ENCODE data around the gene E2F2. TPM values are rescaled to one million over a fixed set of nuclear protein-coding genes. Genes with fewer than 3 reads are reported as not detected.

Gene E2F2
- total and polyA plus RNA-seq, 10 donors = 0.89 to 18.9 (median 4.9) TPM

DNA sequence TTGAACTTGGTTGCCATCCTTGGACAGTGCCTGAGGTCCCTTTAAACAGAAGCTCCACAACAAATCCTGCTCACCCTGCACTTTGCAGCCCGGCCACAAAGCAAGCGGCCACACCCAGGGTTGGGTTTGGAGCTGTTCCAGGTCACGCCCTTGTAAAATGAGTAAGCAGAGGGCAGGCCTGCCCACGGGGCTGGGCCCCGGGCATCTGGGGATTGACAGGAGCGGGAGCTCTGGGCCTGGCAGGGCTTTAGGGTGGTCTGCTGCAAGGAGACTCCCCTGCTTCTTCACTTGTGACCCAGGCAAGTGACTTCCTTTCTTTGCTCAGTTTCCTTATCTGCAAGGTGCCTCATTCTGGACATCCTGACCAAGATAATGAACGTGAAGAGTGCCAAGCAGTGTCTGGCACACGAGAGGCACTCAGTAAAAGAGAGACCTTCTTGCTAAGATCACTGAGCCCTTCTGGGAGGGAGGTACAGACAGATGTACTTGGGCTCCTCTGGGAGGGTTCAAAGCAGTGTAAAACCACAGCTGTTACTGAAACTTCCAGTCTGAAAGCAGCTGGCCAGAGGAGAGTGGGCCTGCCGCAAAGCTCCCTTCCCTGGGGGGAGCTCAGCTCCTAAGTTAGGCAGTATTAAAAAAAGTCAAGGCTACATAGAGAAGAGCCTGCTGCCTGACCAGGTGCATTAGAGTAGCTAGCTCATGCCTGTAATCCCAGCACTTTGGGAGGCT lies 2.6 kb downstream of the E2F2 start:
- 2 to 8% (median 5%) methylated on average over 7 to 9 of the region's 9 CpGs for WGBS, 5 donors
- intact Hi-C loops (cut with DNase I; ENCODE audit: low total_unique reads) = no loop called here
- TF ChIP-seq POLR2A (IDR thresholded peaks at IDR 0.05) = no peak
- TF ChIP-seq POLR2AphosphoS5 (IDR thresholded peaks at IDR 0.05) = peak; percentile 57 to 82 (median 70)
- TF ChIP-seq, protein P1, sequence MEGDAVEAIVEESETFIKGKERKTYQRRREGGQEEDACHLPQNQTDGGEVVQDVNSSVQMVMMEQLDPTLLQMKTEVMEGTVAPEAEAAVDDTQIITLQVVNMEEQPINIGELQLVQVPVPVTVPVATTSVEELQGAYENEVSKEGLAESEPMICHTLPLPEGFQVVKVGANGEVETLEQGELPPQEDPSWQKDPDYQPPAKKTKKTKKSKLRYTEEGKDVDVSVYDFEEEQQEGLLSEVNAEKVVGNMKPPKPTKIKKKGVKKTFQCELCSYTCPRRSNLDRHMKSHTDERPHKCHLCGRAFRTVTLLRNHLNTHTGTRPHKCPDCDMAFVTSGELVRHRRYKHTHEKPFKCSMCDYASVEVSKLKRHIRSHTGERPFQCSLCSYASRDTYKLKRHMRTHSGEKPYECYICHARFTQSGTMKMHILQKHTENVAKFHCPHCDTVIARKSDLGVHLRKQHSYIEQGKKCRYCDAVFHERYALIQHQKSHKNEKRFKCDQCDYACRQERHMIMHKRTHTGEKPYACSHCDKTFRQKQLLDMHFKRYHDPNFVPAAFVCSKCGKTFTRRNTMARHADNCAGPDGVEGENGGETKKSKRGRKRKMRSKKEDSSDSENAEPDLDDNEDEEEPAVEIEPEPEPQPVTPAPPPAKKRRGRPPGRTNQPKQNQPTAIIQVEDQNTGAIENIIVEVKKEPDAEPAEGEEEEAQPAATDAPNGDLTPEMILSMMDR (IDR thresholded peaks at IDR 0.05 in 8 of 11, conservative IDR thresholded peaks at IDR 0.05 in 3 of 11) = peak in 4 of 11 experiments; percentile 6 to 41 (median 30)
- Histone ChIP-seq H3K27me3 (replicated peaks in 1 of 7) (peaks cover 0 to 31% (median 0%) of the 10 kb centered on the region in 7 donors), H3K9me3 (no peaks in the 10 kb centered on the region), H3K4me1 (peaks cover 36 to 100% (median 92%) of the 10 kb centered on the region in 6 donors), H3K36me3 (no peaks in the 10 kb centered on the region), H3K27ac (peak overlapping the region; percentile 27 to 92 (median 83)), H3K4me3 (peak overlapping the region in 5 of 8 donors; percentile 6 to 84 (median 22))
- peak; percentile 94 for DNase-seq

DNA sequence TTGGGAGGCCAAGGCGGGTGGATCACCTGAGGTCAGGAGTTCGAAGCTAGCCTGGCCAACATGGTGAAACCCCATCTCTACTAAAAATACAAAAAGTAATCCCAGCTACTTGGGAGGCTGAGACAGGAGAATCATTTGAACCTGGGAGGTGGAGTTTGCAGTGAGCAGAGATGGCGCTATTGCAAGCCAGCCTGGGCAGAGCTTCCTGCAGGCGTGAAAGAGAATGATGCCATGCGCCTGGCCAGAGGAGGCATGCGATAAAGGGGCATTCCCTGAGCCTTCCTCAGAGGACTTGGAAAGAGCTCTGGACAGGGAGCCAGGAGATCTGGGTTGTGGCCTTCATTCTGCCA lies 3.2 kb downstream of the E2F2 start:
- Histone ChIP-seq H3K27me3 (replicated peaks in 1 of 7) (peaks cover 0 to 31% (median 0%) of the 10 kb centered on the region in 7 donors), H3K4me1 (peaks cover 35 to 100% (median 87%) of the 10 kb centered on the region in 6 donors), H3K9me3 (no peaks in the 10 kb centered on the region), H3K36me3 (no peaks in the 10 kb centered on the region), H3K27ac (peak overlapping the region; percentile 27 to 92 (median 83)), H3K4me3 (peak overlapping the region in 4 of 8 donors; percentile 20 to 84 (median 38))
- WGBS, 5 donors = 43 to 63% (median 57%) methylated on average over 6 of the region's 6 CpGs
- DNase-seq = no peak
- no peak for TF ChIP-seq POLR2AphosphoS5 (IDR thresholded peaks at IDR 0.05)
- TF ChIP-seq, protein P1 (IDR thresholded peaks at IDR 0.05 in 8 of 11, conservative IDR thresholded peaks at IDR 0.05 in 3 of 11) = peak in 1 of 11 experiments; percentile 11
- intact Hi-C loops (cut with DNase I; ENCODE audit: low total_unique reads) = no loop called here

DNA sequence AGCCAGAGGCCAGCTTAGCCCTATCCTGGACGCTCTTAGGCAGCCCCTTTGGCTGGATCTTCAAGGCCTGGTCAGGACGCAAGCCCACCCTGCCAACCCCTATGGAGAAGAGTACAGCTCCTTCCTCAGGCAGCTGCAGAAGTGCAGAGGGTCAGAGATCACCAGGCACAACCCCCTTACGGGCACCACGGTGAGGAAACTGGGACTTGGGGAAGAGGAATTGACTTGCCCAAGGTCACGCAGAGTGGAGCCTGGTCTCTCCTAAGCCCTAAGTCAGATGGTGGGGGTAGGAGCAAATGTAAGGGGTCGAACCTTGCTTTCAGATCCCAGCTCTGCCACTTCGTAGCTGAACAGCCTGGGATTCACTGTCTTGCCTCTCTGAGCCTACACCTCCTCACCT lies 3.7 kb downstream of the E2F2 start:
- TF ChIP-seq POLR2AphosphoS5 (IDR thresholded peaks at IDR 0.05) (peak in 1 of 3 donors; percentile 31), POLR2A (IDR thresholded peaks at IDR 0.05) (no peak)
- Histone ChIP-seq H3K27me3 (replicated peaks in 1 of 7) (peaks cover 0 to 31% (median 0%) of the 10 kb centered on the region in 7 donors), H3K9me3 (no peaks in the 10 kb centered on the region), H3K27ac (peak overlapping the region; percentile 27 to 92 (median 83)), H3K4me1 (peaks cover 34 to 100% (median 82%) of the 10 kb centered on the region in 6 donors), H3K4me3 (peak overlapping the region in 1 of 8 donors; percentile 84), H3K36me3 (no peaks in the 10 kb centered on the region)
- WGBS, 5 donors = 55 to 82% (median 68%) methylated on average over 7 of the region's 7 CpGs
- intact Hi-C loops (cut with DNase I; ENCODE audit: low total_unique reads) = no loop called here
- no peak for DNase-seq

DNA sequence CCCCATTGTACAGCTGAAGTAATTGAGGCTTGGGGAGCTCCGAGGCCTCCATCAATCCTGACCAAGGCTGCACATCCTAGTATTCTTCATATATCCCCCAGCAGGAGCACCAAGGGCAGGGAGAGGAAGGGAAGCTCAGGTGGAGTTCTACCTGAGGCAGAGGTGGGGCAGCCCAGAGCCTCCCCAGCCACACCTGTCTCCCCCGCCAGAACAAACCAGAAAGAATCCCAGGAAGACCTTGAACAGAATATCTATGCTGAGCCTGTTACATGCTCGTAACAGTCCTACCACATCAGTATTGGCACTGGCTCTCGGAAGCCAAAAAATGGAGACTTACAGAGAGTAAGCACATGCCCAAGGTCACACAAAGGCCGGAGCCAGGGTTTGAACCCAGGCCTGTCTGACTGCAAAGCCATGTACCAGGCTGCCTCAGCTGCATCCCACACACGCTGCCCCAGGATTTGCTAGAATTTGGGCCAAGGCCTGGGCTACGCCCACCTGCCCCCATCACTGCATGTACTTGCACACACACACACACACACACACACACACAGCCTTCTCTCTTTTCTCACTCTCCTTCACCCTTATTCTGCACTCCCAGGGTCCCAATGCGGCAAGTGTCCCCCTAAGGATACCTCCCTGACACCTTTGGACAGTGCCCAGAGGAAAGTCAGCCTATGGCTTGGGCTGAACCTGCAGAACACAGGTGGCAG lies 4.5 kb downstream of the E2F2 start:
- H3K4me3 ChIP-seq = peak overlapping the region in 1 of 8 donors; percentile 84
- H3K27ac ChIP-seq = peak overlapping the region in 7 of 8 donors; percentile 70 to 92 (median 83)
- no peak for DNase-seq
- 89 to 93% (median 92%) methylated on average over 8 of the region's 8 CpGs for whole genome bisulfite sequencing, 5 donors
- peaks cover 34 to 98% (median 73%) of the 10 kb centered on the region in 6 donors for H3K4me1 ChIP-seq
- TF ChIP-seq POLR2AphosphoS5 (IDR thresholded peaks at IDR 0.05) (no peak), POLR2A (IDR thresholded peaks at IDR 0.05) (no peak)
- TF ChIP-seq, protein P1 (IDR thresholded peaks at IDR 0.05 in 8 of 11, conservative IDR thresholded peaks at IDR 0.05 in 3 of 11) = no peak
- intact Hi-C loops (cut with DNase I; ENCODE audit: low total_unique reads) = no loop called here
- H3K36me3 ChIP-seq = peaks cover 0 to 5% (median 0%) of the 10 kb centered on the region in 6 donors
- peaks cover 0 to 31% (median 0%) of the 10 kb centered on the region in 7 donors for H3K27me3 ChIP-seq (replicated peaks in 1 of 7)
- no peaks in the 10 kb centered on the region for H3K9me3 ChIP-seq

Data from spleen (tissue), 11 donors.